Activated CD4-positive, alpha-beta T cell treated with anti-CD3 and anti-CD28 coated beads, Interleukin-2, amount 50 U/mL, for 48 hours (primary cell): ENCODE results near the gene ZSWIM5.
"Not testable (repeated sequence)": the region's sequence is repeated elsewhere in the genome, so short reads cannot be mapped to it uniquely, and the experiment has no call there.

ENCODE experiments used
- DNase-seq, 2 experiments: peaks; one replicate each; pipeline ENCODE4 v3.0.0-alpha.2; 2020

ZSWIM5 gene

GRCh38 chr1:45079533-45079932 lies 126.9 kb downstream of the ZSWIM5 start:
- DNase-seq, result no peak

GRCh38 chr1:45076959-45077358 lies 129.4 kb downstream of the ZSWIM5 start:
- DNase-seq, result not testable (repeated sequence)

GRCh38 chr1:45071567-45071966 lies 134.8 kb downstream of the ZSWIM5 start:
- no peak for DNase-seq

- DNase-seq, result no peak
Measured at GRCh38 chr1:45067806-45068205, 138.6 kb downstream of the ZSWIM5 start.

- no peak for DNase-seq
Measured at GRCh38 chr1:45065083-45065482, 141.3 kb downstream of the ZSWIM5 start.

GRCh38 chr1:45062463-45062862 lies 143.9 kb downstream of the ZSWIM5 start:
- DNase-seq, result not testable (repeated sequence)

GRCh38 chr1:45059829-45060228 lies 146.6 kb downstream of the ZSWIM5 start:
- no peak for DNase-seq

GRCh38 chr1:45057542-45057941 lies 148.9 kb downstream of the ZSWIM5 start:
- no peak for DNase-seq

- no peak for DNase-seq
Measured at GRCh38 chr1:45051005-45051772, 155.2 kb downstream of the ZSWIM5 start.

GRCh38 chr1:45047032-45047431 lies 159.4 kb downstream of the ZSWIM5 start:
- DNase-seq, result no peak

- DNase-seq, result no peak
Measured at GRCh38 chr1:45044916-45045315, 161.5 kb downstream of the ZSWIM5 start.

- DNase-seq, result no peak
Measured at GRCh38 chr1:45043094-45043493, 163.3 kb downstream of the ZSWIM5 start.

- no peak for DNase-seq
Measured at GRCh38 chr1:45040297-45040696, 166.1 kb downstream of the ZSWIM5 start.

GRCh38 chr1:45038661-45039364 lies 167.6 kb downstream of the ZSWIM5 start:
- no peak for DNase-seq

- DNase-seq, result no peak
Measured at GRCh38 chr1:45038240-45038639, 168.2 kb downstream of the ZSWIM5 start.

- DNase-seq, result no peak
Measured at GRCh38 chr1:45037456-45037855, 168.9 kb downstream of the ZSWIM5 start.

- DNase-seq, result no peak
Measured at GRCh38 chr1:45035631-45036301, 170.6 kb downstream of the ZSWIM5 start.

GRCh38 chr1:45033356-45033755 lies 173.0 kb downstream of the ZSWIM5 start:
- DNase-seq, result no peak

- DNase-seq, result no peak
Measured at GRCh38 chr1:45032837-45033236, 173.6 kb downstream of the ZSWIM5 start.

- DNase-seq, result no peak
Measured at GRCh38 chr1:45026446-45026845, 180.0 kb downstream of the ZSWIM5 start.

GRCh38 chr1:45023663-45024062 lies 182.7 kb downstream of the ZSWIM5 start:
- DNase-seq, result no peak

GRCh38 chr1:45018599-45019230 lies 187.7 kb downstream of the ZSWIM5 start:
- DNase-seq, result peak; percentile 74 to 75

GRCh38 chr1:45016767-45017166 lies 189.6 kb downstream of the ZSWIM5 start:
- no peak for DNase-seq
